ENCODE measurements around the gene ZNF214.
"Not testable (repeated sequence)": the region's sequence is repeated elsewhere in the genome, so short reads cannot be mapped to it uniquely, and the experiment has no call there.

The ZNF214 gene

DNA sequence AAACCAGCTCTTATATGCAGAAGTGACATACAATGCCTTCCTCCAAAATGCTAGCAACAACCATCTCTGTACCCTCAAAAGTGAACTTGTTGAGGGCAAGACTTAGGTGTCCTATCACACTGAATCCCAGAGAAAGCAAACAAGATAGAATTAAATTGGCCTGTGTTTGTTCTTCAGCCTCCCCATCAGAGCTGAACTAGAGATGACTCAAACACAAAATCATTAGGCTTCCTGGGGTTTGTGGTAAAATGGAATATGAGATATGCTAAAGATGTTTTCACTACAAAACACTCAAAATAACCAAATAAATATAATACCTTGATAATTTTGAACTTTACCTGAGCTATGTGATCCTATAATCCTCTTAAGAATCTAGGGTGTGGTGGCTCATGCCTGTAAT lies 31.6 kb downstream of the ZNF214 start:
- DNase-seq (ENCODE audit: low spot score): peak; percentile 13

- no peak for DNase-seq (ENCODE audit: low spot score)
These were observed 33.7 kb downstream of the ZNF214 start for GRCh38 chr11:6986487-6986886.

GRCh38 chr11:6979365-6979764 lies 40.8 kb downstream of the ZNF214 start:
- peak; percentile 38 for DNase-seq (ENCODE audit: low spot score)

- DNase-seq (ENCODE audit: low spot score): not testable (repeated sequence)
These were observed 50.3 kb downstream of the ZNF214 start for GRCh38 chr11:6969854-6970253.

- peak; percentile 58 for DNase-seq (ENCODE audit: low spot score)
These were observed 51.3 kb downstream of the ZNF214 start for GRCh38 chr11:6968816-6969215.

GRCh38 chr11:6962673-6963072 lies 57.5 kb downstream of the ZNF214 start:
- DNase-seq (ENCODE audit: low spot score): no peak

GRCh38 chr11:6962141-6962540 lies 58.0 kb downstream of the ZNF214 start:
- DNase-seq (ENCODE audit: low spot score): peak; percentile 6

- DNase-seq (ENCODE audit: low spot score): not testable (repeated sequence)
These were observed 65.9 kb downstream of the ZNF214 start for GRCh38 chr11:6954248-6954647.
